Right lobe of liver (tissue), 4 donors: ENCODE results near the gene CLDN5.

Source experiments
- CTCF ChIP-seq, 4 donors: fragments of 200-600 bp in 3 of 4; fragments of 450-650 bp in 1 of 4; IDR thresholded peaks; one replicate each; pipeline versions ENCODE4 v1.5.1 to v1.8.0; 2016 to 2022; ENCODE audit warnings: antibody characterized with exemption in 4 of 4, mild to moderate bottlenecking in 2 of 4
- POLR2A ChIP-seq: fragments of 450-650 bp; IDR thresholded peaks from one replicate; pipeline ENCODE4 v1.6.1; 2017; ENCODE audit warnings: antibody characterized with exemption, mild to moderate bottlenecking
- donor health status: DM: no; HTN: no; CAD: no.
- donor health status: DM: no; HTN: no; CAD: no.
- donor health status: DM: no; HTN: yes; CAD: no.

- no peak for TF ChIP-seq POLR2A
- TF ChIP-seq CTCF (IDR thresholded peaks at IDR 0.05) = no peak
Observed at GRCh38 chr22:19568337-19569275, 44.4 kb upstream of the CLDN5 start.
